Endodermal cell (in vitro differentiated cells): ENCODE results near the gene ADGRG3. TPM values are rescaled to one million over a fixed set of nuclear protein-coding genes. Genes with fewer than 3 reads are reported as not detected.
A peak's percentile ranks its signal among the peaks of the same experiment; 100 is the strongest.

Experiments used
- DNase-seq: peaks from one replicate; pipeline ENCODE4 v3.0.0-alpha.2; 2017
- H3K27ac ChIP-seq: 2 replicates; pipeline ENCODE4 v1.5.1; 2013; ENCODE audit warnings: mild to moderate bottlenecking, low read depth, low read length, moderate library complexity
- H3K27me3 ChIP-seq: 2 replicates; pipeline ENCODE4 v1.6.1; 2013; ENCODE audit warnings: mild to moderate bottlenecking, low read length, moderate library complexity; ENCODE audit not compliant: insufficient read depth, control insufficient read depth, poor library complexity, severe bottlenecking
- H3K36me3 ChIP-seq: 2 replicates; pipeline ENCODE4 v1.7.0; 2013; ENCODE audit warnings: mild to moderate bottlenecking, low read length, moderate library complexity; ENCODE audit not compliant: control insufficient read depth, insufficient read depth
- H3K4me1 ChIP-seq: one replicate; pipeline ENCODE4 v1.7.0; 2013; ENCODE audit warnings: low read length; ENCODE audit not compliant: control insufficient read depth, insufficient read depth
- H3K4me3 ChIP-seq: 2 replicates; pipeline ENCODE4 v1.5.1; 2013; ENCODE audit warnings: mild to moderate bottlenecking, low read length, moderate library complexity
- H3K9ac ChIP-seq: 2 replicates; pipeline ENCODE4 v1.6.1; 2013; ENCODE audit warnings: mild to moderate bottlenecking, low read length, moderate library complexity; ENCODE audit not compliant: poor library complexity, severe bottlenecking; ENCODE audit errors: extremely low read depth
- H3K9me3 ChIP-seq: 2 replicates; pipeline ENCODE4 v1.6.1; 2013; ENCODE audit warnings: mild to moderate bottlenecking, low read length, moderate library complexity; ENCODE audit not compliant: control insufficient read depth
- H3K27ac Mint-ChIP-seq: 2 replicates; pipeline ENCODE4 v1.8.0; 2020; ENCODE audit warnings: mixed read lengths
- H3K27me3 Mint-ChIP-seq: 2 replicates; pipeline ENCODE4 v1.8.0; 2021; ENCODE audit warnings: mild to moderate bottlenecking, mixed read lengths; ENCODE audit not compliant: insufficient read depth
- H3K36me3 Mint-ChIP-seq: 2 replicates; pipeline ENCODE4 v1.8.0; 2020; ENCODE audit warnings: low read depth, mixed read lengths
- H3K4me1 Mint-ChIP-seq: 2 replicates; pipeline ENCODE4 v1.8.0; 2020; ENCODE audit warnings: mixed read lengths
- H3K4me3 Mint-ChIP-seq: 2 replicates; pipeline ENCODE4 v1.8.0; 2020; ENCODE audit warnings: mild to moderate bottlenecking, moderate library complexity, mixed read lengths
- H3K9me3 Mint-ChIP-seq: 2 replicates; pipeline ENCODE4 v1.8.0; 2020; ENCODE audit warnings: mild to moderate bottlenecking, mixed read lengths
- WGBS, 2 experiments: methylation state at CpG; one replicate each; pipeline versions ENCODE4 v1.1.5 to v1.1.7; 2013; ENCODE audit warnings: missing lambda C conversion rate in 2 of 2, mixed read lengths in 1 of 2; ENCODE audit not compliant: insufficient coverage in 1 of 2, insufficient read length in 1 of 2; 5-methylcytosine and 5-hydroxymethylcytosine counted together
- total RNA-seq, 2 donors: library from RNA; stranded (reverse); fragmentation: NEBNext Ultra II Directional in 1 of 2; extraction: Animal tissue kit (Norgen Biotek cat#: 25700) in 1 of 2; gene quantifications; 2 replicates in 1 of 2; 3 replicates in 1 of 2; pipeline ENCODE4 v1.2.1, GENCODE V29; 2021
- TF ChIP-seq, protein P1 (sequence below): fragments of 200-600 bp; sonication (generic); conservative IDR thresholded peaks from 2 replicates; pipeline ENCODE4 v1.5.0; 2021; ENCODE audit warnings: antibody characterized with exemption, mild to moderate bottlenecking

Gene ADGRG3
- total RNA-seq, 2 donors from 2014 or later, result not detected

DNA sequence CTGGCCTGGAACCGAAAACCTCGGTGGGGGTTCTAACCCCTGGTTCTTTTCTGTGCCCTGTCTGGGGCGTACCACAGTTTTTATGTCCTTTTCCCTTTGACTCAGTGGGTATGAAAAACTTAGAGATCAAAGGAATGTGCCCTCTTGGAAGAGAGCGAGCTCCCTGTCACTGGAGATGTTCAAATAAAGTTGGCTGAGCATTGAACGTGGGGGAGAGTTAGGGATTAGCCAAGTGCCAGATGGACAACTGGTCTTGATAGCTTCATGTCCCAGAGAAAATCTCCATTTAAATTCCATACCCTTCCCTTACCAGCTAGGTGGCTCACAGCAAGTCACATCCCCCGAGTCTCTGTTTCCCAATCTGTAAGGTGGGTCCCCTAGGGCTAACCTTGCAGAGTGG is 30.1 kb upstream of the ADGRG3 start:
- Histone ChIP-seq H3K9me3 (no peaks in the 10 kb centered on the region), H3K9ac (no peak overlapping the region), H3K27ac (peak overlapping the region; percentile 99), H3K36me3 (no peaks in the 10 kb centered on the region), H3K4me1 (no peaks in the 10 kb centered on the region), H3K27me3 (peaks cover 7% of the 10 kb centered on the region), H3K4me3 (no peak overlapping the region)
- TF ChIP-seq, protein P1, sequence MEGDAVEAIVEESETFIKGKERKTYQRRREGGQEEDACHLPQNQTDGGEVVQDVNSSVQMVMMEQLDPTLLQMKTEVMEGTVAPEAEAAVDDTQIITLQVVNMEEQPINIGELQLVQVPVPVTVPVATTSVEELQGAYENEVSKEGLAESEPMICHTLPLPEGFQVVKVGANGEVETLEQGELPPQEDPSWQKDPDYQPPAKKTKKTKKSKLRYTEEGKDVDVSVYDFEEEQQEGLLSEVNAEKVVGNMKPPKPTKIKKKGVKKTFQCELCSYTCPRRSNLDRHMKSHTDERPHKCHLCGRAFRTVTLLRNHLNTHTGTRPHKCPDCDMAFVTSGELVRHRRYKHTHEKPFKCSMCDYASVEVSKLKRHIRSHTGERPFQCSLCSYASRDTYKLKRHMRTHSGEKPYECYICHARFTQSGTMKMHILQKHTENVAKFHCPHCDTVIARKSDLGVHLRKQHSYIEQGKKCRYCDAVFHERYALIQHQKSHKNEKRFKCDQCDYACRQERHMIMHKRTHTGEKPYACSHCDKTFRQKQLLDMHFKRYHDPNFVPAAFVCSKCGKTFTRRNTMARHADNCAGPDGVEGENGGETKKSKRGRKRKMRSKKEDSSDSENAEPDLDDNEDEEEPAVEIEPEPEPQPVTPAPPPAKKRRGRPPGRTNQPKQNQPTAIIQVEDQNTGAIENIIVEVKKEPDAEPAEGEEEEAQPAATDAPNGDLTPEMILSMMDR, result no peak
- no peak overlapping the region for H3K4me3 Mint-ChIP-seq
- peaks cover 12% of the 10 kb centered on the region for H3K4me1 Mint-ChIP-seq
- H3K36me3 Mint-ChIP-seq, result no peaks in the 10 kb centered on the region
- peaks cover 13% of the 10 kb centered on the region for H3K27me3 Mint-ChIP-seq
- no peaks in the 10 kb centered on the region for H3K9me3 Mint-ChIP-seq
- no peak for DNase-seq
- WGBS, 2 experiments, result 88 to 91% methylated on average over 1 to 6 of the region's 6 CpGs
- H3K27ac Mint-ChIP-seq, result no peak overlapping the region

DNA sequence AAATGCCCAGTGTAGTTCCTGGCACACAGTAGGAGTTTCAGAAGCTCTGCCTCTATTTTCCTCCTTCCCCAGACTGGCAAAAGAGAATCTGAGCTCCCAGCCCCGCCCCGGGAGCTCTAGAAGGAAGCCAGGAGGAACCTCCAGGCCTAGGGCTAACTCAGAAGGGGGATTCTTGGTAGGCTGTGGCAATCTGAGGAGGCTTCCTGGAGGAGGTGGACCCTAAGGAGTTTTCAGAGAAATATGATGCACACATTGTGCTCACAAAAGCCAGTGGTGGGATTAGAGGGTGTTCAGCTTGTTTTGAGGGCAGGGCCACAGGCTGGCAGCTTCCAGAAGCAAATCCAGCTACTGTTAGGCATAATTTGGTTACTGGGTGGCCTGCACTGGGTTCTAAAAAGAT is 29.7 kb upstream of the ADGRG3 start:
- Histone ChIP-seq H3K4me3 (no peak overlapping the region), H3K27me3 (peaks cover 7% of the 10 kb centered on the region), H3K9me3 (no peaks in the 10 kb centered on the region), H3K27ac (peak overlapping the region; percentile 99), H3K9ac (no peak overlapping the region), H3K4me1 (no peaks in the 10 kb centered on the region), H3K36me3 (no peaks in the 10 kb centered on the region)
- H3K36me3 Mint-ChIP-seq, result no peaks in the 10 kb centered on the region
- peaks cover 12% of the 10 kb centered on the region for H3K4me1 Mint-ChIP-seq
- peaks cover 13% of the 10 kb centered on the region for H3K27me3 Mint-ChIP-seq
- TF ChIP-seq, protein P1, result no peak
- H3K9me3 Mint-ChIP-seq, result no peaks in the 10 kb centered on the region
- 100% methylated on average over 2 of the region's 2 CpGs; no CpG with 5 or more reads in 1 of the 2 experiments for WGBS, 2 experiments
- H3K27ac Mint-ChIP-seq, result no peak overlapping the region
- no peak for DNase-seq
- H3K4me3 Mint-ChIP-seq, result no peak overlapping the region

DNA sequence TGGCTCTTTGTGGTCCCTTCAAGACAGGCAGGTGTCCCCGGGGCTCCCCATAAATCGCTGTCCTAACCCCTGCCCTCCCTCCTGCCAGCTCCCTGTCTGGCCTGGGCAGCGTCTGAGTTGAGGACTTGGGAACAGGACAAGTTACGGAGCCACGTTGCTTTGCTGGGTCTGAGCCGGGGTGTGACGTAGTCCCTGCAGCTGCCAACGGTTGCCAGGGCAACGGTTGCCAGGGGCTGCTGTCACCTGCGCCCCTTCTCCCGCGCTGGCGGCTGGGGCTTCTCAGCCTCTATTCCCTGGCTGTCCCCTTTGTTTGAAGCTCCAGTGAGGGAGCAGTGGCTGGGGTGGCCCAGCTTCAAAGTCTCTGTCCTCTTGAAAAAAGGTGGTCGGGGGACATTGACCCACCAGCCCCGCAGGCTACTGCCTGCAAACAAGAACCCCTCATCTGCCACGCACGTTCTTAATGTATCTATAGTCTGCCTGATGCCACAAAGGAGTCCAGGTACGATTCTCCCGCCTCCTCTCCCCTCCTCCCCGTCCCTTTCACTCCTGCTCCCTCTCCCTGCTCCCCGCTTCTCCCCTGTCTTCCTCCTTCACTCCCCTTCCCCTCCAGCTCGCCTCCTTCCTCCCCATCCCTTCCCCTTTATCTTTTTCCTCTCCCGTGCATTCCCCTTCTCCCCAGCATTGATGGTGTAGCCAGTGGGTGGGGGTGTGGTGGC is 28.8 kb upstream of the ADGRG3 start:
- H3K9ac ChIP-seq, result no peak overlapping the region
- H3K36me3 ChIP-seq, result no peaks in the 10 kb centered on the region
- H3K4me3 ChIP-seq, result no peak overlapping the region
- peaks cover 7% of the 10 kb centered on the region for H3K27me3 ChIP-seq
- Mint-ChIP-seq H3K27ac (no peak overlapping the region), H3K9me3 (no peaks in the 10 kb centered on the region), H3K4me1 (peaks cover 12% of the 10 kb centered on the region), H3K27me3 (peaks cover 13% of the 10 kb centered on the region), H3K36me3 (no peaks in the 10 kb centered on the region), H3K4me3 (no peak overlapping the region)
- H3K9me3 ChIP-seq, result no peaks in the 10 kb centered on the region
- no peaks in the 10 kb centered on the region for H3K4me1 ChIP-seq
- WGBS, 2 experiments, result 36 to 45% methylated on average over 16 to 22 of the region's 23 CpGs
- peak; percentile 85 for DNase-seq
- TF ChIP-seq, protein P1, result no peak
- H3K27ac ChIP-seq, result peak overlapping the region; percentile 99
